Naive thymus-derived CD8-positive, alpha-beta T cell (primary cell): Measurements from ENCODE around the gene IFRD1. TPM values are rescaled to one million over a fixed set of nuclear protein-coding genes. Genes with fewer than 3 reads are reported as not detected.

Experiments
- ATAC-seq, 2 donors: fragments of 150-1000 bp; cut with Tn5 transposase in 1 of 2; sonication (Bioruptor Pico), chemical (Tn5 transposase) in 1 of 2; 1 replicate in 1 of 2; 2 replicates in 1 of 2; pipeline ENCODE4 v1.10.0; 2021; ENCODE audit warnings: mild to moderate bottlenecking in 2 of 2, moderate library complexity in 2 of 2
- POLR2A ChIA-PET: fragments of 350-600 bp; sonication (Branson Sonifier 250); formaldehyde crosslinking; loops from one replicate; lab custom pipeline; 2021; ENCODE audit warnings: antibody characterized with exemption; lab: Charles Lee
- DNase-seq, 10 donors: peaks; one replicate each; pipeline versions ENCODE4 v3.0.0 to v3.0.0-alpha.2; 2020 to 2022
- H3K27ac Mint-ChIP-seq, 10 donors: one replicate each; pipeline ENCODE4 v1.8.0; 2020 to 2022; ENCODE audit warnings: mild to moderate bottlenecking in 10 of 10, mixed read lengths in 10 of 10, moderate library complexity in 4 of 10, inconsistent platforms in 1 of 10
- H3K27me3 Mint-ChIP-seq, 5 donors: one replicate each; pipeline ENCODE4 v1.8.0; 2021 to 2022; ENCODE audit warnings: mixed read lengths in 5 of 5
- H3K36me3 Mint-ChIP-seq, 3 donors: one replicate each; pipeline ENCODE4 v1.8.0; 2020 to 2022; ENCODE audit warnings: mixed read lengths in 3 of 3, mild to moderate bottlenecking in 2 of 3, inconsistent platforms in 1 of 3
- H3K4me1 Mint-ChIP-seq, 4 donors: one replicate each; pipeline ENCODE4 v1.8.0; 2021 to 2022; ENCODE audit warnings: mixed read lengths in 4 of 4
- H3K4me3 Mint-ChIP-seq, 10 donors: one replicate each; pipeline ENCODE4 v1.8.0; 2020 to 2022; ENCODE audit warnings: mild to moderate bottlenecking in 10 of 10, mixed read lengths in 10 of 10, moderate library complexity in 6 of 10, inconsistent platforms in 1 of 10
- H3K9me3 Mint-ChIP-seq, 9 donors: one replicate each; pipeline ENCODE4 v1.8.0; 2020 to 2022; ENCODE audit warnings: mixed read lengths in 9 of 9, mild to moderate bottlenecking in 3 of 9, inconsistent platforms in 1 of 9, moderate library complexity in 1 of 9
- polyA plus RNA-seq, 3 donors: library from polyadenylated mRNA; unstranded; fragments of 300-500 nt; fragmentation: Illumina TruSeq; gene quantifications; one replicate each; pipeline ENCODE4 v1.2.3, GENCODE V29; 2021
- total RNA-seq, 8 experiments: library from RNA in 2 of 8; stranded (reverse) in 2 of 8; gene quantifications; one replicate each; pipeline ENCODE4 v1.2.3 and lab custom pipeline; 2021 to 2026

The IFRD1 gene
- total and polyA plus RNA-seq, 5 experiments from 2014 or later, result 22.1 to 72.8 (median 28.8) TPM

DNA sequence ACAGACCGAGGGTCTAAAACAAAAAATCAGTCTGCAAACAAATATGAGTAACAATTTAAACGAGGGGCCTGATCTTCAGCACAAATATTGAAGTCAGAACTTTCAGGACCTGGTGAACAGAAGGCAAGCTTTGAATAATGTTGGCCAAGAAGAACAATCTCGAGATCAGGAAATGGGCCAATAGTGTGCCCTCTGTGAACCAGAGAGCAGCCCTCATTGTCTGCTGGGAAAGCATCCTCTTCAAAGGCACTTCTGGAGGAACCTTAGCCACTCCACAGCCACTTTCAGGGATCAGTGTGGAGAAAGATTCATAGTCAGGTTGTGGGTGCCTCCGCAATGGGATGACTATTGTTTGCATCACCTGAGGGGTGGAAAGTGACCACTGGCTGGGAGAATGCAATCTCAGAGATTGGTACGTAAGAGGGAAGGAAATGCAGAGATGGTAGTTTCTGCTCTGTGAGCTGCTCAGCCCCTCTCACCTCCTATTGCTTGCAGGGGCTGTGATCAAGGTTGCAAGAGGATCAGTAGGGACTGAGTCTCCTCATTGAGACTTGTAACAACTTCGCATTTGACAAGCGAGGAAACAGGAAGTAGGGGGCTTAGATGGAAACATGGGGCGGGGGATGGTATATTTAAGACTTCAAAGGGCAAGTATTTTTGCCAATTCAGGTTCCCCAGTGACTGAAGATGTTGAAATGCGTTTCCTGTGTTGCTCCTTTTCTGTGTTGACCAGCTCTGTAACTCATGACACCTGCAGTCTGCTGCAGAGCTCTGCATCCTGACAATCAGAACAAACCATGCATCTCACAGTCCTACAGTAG, 28.4 kb upstream of the IFRD1 start:
- Mint-ChIP-seq H3K36me3 (no peaks in the 10 kb centered on the region), H3K27me3 (no peaks in the 10 kb centered on the region), H3K4me1 (peaks cover 14 to 25% (median 20%) of the 10 kb centered on the region in 4 donors), H3K4me3 (peak overlapping the region; percentile 0 to 77 (median 58)), H3K9me3 (peaks cover 0 to 4% (median 2%) of the 10 kb centered on the region in 9 donors), H3K27ac (peak overlapping the region; percentile 5 to 89 (median 78))
- ATAC-seq, result peak; percentile 86 to 89
- POLR2A ChIA-PET, result interaction anchor here (1.2 to 2.6 kb wide), 2 partner anchors 29 kb away, joined by 3 to 23 read pairs; partner anchors contain the start of gene IFRD1
- DNase-seq, result peak in 8 of 10 donors; percentile 2 to 67 (median 20)

DNA sequence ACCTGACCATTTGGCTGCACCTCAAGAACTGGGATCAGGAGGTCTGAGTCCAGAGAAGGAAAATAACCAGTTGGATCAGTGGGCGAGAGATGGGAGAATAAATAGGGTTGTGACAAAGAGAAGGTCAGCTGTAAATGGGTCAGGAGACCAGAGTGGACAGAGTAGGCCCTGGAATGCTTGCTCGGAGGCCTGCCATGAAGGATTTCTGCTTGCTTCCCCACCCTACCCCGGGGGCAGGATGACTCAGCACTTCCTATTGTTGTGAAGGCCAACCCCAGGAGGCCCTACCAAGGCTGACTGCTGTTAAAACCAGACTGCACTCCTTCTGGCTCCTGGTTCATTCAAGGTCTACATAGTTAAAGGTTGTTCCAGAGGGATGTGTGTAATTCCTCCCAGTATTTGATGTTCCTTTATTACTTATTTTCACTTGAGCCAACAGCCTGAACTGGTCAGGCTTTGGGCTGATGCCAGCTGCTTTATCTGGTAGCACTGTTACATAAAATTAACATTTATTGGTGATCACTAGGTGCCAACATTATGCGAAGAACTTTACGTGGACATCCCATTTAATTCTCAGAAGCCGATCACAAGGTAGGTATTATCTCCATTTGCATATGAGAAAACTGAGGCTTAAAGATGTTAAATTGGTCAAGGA, 27.3 kb upstream of the IFRD1 start:
- no peak for ATAC-seq

DNA sequence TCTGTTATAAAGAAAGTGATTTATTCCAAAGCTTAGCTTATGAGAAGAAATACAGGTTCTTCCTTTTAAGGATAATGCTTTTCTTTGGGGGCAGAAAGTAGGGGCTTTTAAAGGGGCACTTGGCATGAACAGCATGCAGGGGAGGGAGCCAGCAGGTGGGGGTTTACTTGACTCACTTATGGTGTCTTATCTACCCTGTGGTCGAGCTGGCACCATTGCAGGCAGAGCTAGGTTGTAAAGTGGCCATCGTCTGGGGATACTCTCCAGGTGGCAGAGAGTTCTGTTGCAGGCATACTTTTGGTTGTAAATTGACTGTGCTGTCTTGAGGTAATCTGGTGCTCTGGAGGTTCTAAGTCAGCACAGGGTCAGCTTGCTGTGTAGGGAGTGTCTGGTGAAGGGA, 26.3 kb upstream of the IFRD1 start:
- H3K9me3 Mint-ChIP-seq, result peaks cover 0 to 2% (median 0%) of the 10 kb centered on the region in 9 donors
- no peak for ATAC-seq
- POLR2A ChIA-PET, result no interaction called here
- H3K4me3 Mint-ChIP-seq, result no peak overlapping the region
- DNase-seq, result no peak
- H3K27ac Mint-ChIP-seq, result peak overlapping the region in 4 of 10 donors; percentile 24 to 62 (median 54)
- no peaks in the 10 kb centered on the region for H3K36me3 Mint-ChIP-seq
- H3K4me1 Mint-ChIP-seq, result peaks cover 14 to 25% (median 20%) of the 10 kb centered on the region in 4 donors
- no peaks in the 10 kb centered on the region for H3K27me3 Mint-ChIP-seq

More for the DNA sequence above, 27.3 kb upstream of the IFRD1 start:
- DNase-seq, result peak in 1 of 10 donors; percentile 7
- Mint-ChIP-seq H3K4me1 (peaks cover 14 to 25% (median 20%) of the 10 kb centered on the region in 4 donors), H3K36me3 (no peaks in the 10 kb centered on the region), H3K27ac (peak overlapping the region in 9 of 10 donors; percentile 5 to 89 (median 70)), H3K27me3 (no peaks in the 10 kb centered on the region), H3K9me3 (peaks cover 0 to 3% (median 0%) of the 10 kb centered on the region in 9 donors), H3K4me3 (peak overlapping the region in 3 of 10 donors; percentile 59 to 69 (median 69))
- POLR2A ChIA-PET, result interaction anchor here (1.2 to 2.6 kb wide), 2 partner anchors 27 to 30 kb away, joined by 3 to 23 read pairs; partner anchors contain the start of gene IFRD1

DNA sequence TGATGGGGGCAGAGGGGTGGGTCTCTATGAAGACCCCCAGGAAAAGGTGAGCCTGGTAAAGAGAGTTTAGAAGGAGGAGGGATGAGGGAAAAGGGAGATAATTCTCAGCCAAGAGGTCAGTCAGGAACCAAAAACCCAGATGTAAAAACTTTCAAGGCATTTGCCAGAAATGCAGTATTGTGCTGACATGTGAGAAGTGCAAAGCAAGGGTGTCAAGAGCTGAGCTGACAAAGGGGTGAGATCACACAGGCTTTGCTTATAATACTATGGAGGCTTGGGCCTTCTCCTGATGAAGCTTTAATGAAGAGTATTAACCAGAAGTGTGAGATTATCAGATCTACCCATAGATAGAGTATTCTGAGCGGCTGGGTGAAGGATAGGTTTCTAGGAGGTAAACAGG, 22.3 kb upstream of the IFRD1 start:
- H3K4me1 Mint-ChIP-seq, result peaks cover 0 to 9% (median 6%) of the 10 kb centered on the region in 4 donors
- POLR2A ChIA-PET, result interaction anchor here (1.8 kb wide), 1 partner anchor 22 kb away, joined by 8 read pairs; the partner anchor contains the start of gene IFRD1

DNA sequence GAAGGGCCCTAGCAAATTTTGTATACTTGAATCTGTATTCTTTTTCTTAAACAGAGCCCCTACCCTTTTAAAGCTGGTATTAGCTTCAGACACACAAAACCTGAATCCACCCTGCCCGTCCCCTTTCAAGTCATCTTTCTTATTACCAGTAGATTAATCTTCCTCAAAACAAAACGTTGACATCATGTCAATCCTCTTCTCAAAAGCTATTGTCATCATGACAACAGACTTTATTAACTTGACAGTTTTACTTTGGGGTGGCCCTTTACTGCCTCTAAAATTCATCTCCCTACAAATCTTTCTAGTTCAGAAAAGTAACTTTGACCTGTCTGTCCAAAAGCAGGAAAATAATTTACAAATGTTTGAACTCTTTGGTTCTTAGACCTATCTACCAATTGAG, 21.5 kb upstream of the IFRD1 start:
- no peak for DNase-seq
- no peak for ATAC-seq
- no peaks in the 10 kb centered on the region for H3K9me3 Mint-ChIP-seq
- H3K36me3 Mint-ChIP-seq, result peaks cover 0 to 1% (median 0%) of the 10 kb centered on the region in 3 donors
- H3K4me3 Mint-ChIP-seq, result no peak overlapping the region
- H3K4me1 Mint-ChIP-seq, result peaks cover 0 to 2% (median 1%) of the 10 kb centered on the region in 4 donors
- POLR2A ChIA-PET, result interaction anchor here (1.8 kb wide), 1 partner anchor 22 kb away, joined by 8 read pairs; the partner anchor contains the start of gene IFRD1
- no peak overlapping the region for H3K27ac Mint-ChIP-seq
- no peaks in the 10 kb centered on the region for H3K27me3 Mint-ChIP-seq

More for the DNA sequence above, 22.3 kb upstream of the IFRD1 start:
- Mint-ChIP-seq H3K4me3 (no peak overlapping the region), H3K9me3 (no peaks in the 10 kb centered on the region), H3K36me3 (peaks cover 0 to 1% (median 0%) of the 10 kb centered on the region in 3 donors), H3K27ac (no peak overlapping the region), H3K27me3 (no peaks in the 10 kb centered on the region)
- ATAC-seq, result no peak
- DNase-seq, result no peak

DNA sequence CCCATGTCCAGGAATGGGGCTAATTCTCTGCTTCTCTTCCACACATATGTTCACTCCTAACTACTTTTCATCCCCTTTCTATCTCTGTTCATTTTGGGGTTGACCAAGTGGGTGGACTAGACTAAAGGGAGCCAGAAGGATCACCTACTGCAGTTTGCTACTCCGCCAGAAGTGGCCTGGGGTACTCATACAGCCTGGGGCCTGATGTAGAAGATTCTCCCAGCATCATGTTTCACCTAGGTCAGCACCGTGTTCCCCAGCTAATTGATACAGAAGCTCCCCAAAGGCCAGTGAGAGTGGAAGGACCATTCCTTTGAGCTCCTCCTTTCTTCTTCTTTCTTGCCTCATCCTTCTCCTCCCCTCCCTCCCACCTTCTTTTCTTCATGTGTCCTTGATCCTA, 19.6 kb upstream of the IFRD1 start:
- no peaks in the 10 kb centered on the region for H3K9me3 Mint-ChIP-seq
- H3K36me3 Mint-ChIP-seq, result peaks cover 0 to 1% (median 0%) of the 10 kb centered on the region in 3 donors
- H3K4me3 Mint-ChIP-seq, result no peak overlapping the region
- no peak overlapping the region for H3K27ac Mint-ChIP-seq
- peaks cover 0 to 2% (median 0%) of the 10 kb centered on the region in 4 donors for H3K4me1 Mint-ChIP-seq
- H3K27me3 Mint-ChIP-seq, result no peaks in the 10 kb centered on the region
- DNase-seq (no peak), ATAC-seq (no peak)
- POLR2A ChIA-PET, result no interaction called here

DNA sequence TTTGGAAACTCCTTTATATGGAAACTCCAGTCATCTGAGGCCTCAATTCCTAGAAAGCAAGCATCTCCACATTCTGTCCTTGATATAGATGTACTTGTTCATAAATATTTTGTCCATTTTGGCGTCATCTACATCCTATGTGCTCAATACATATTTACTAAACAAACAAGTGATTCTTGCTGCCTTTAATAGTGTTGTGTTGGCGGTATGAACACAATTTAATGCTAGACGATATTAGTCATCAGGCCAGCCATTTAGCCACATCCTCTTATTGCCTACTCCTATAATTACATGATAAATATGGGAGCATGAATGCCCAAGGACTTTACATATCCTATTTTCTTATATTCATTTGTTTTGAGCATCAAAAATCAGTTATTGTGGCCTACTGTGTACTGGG, 18.5 kb upstream of the IFRD1 start:
- Mint-ChIP-seq H3K36me3 (peaks cover 0 to 3% (median 0%) of the 10 kb centered on the region in 3 donors), H3K9me3 (no peaks in the 10 kb centered on the region), H3K4me1 (no peaks in the 10 kb centered on the region), H3K4me3 (no peak overlapping the region), H3K27ac (no peak overlapping the region), H3K27me3 (no peaks in the 10 kb centered on the region)
- POLR2A ChIA-PET, result no interaction called here
- DNase-seq (no peak), ATAC-seq (no peak)

DNA sequence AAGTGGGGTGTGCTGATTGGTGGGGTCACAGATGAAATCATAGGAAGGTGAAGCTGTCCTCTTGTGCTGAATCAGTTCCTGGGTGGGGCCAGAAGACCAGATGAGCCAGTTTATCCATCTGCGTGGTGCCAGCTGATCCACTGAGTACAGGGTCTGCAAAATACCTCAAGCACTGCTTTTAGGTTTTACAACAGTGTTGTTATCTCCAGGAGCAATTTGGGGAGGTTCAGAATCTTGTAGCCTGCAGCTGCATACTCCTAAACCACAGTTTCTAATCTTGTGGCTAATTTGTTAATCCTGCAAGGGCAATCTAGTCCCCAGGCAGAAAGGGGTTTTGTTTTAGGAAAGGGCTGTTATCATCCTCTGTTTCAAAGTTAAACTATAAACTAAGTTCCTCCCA, 17.0 kb upstream of the IFRD1 start:
- Mint-ChIP-seq H3K27me3 (no peaks in the 10 kb centered on the region), H3K4me1 (no peaks in the 10 kb centered on the region), H3K27ac (no peak overlapping the region), H3K36me3 (peaks cover 0 to 3% (median 0%) of the 10 kb centered on the region in 3 donors), H3K9me3 (no peaks in the 10 kb centered on the region), H3K4me3 (no peak overlapping the region)
- POLR2A ChIA-PET, result no interaction called here
- no peak for ATAC-seq
- no peak for DNase-seq

DNA sequence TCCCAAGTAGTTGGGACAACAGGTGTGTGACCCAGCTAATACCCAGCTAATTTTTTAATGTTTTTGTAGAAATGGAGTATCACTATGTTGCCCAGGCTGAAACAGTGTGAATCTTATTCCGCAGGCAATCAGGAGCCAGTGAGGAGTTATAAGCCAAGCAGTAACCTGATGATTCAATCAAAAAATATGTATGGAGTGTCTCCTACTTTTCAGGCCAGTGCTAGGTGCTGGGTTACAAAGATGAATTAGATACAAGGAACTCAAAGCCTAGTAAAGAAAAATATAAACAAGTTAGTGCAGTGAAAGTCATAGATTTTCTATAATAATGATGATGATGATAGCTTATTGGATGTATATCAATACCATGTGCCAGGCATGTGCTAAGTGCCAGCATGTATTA, 13.2 kb upstream of the IFRD1 start:
- no peak overlapping the region for H3K4me3 Mint-ChIP-seq
- DNase-seq, result no peak
- POLR2A ChIA-PET, result interaction anchor here (2.0 kb wide), 1 partner anchor 14 kb away, joined by 6 read pairs; the partner anchor contains the start of gene IFRD1
- peaks cover 0 to 3% (median 0%) of the 10 kb centered on the region in 3 donors for H3K36me3 Mint-ChIP-seq
- no peaks in the 10 kb centered on the region for H3K4me1 Mint-ChIP-seq
- no peak for ATAC-seq
- no peaks in the 10 kb centered on the region for H3K27me3 Mint-ChIP-seq
- no peak overlapping the region for H3K27ac Mint-ChIP-seq
- H3K9me3 Mint-ChIP-seq, result peaks cover 0 to 2% (median 0%) of the 10 kb centered on the region in 9 donors

DNA sequence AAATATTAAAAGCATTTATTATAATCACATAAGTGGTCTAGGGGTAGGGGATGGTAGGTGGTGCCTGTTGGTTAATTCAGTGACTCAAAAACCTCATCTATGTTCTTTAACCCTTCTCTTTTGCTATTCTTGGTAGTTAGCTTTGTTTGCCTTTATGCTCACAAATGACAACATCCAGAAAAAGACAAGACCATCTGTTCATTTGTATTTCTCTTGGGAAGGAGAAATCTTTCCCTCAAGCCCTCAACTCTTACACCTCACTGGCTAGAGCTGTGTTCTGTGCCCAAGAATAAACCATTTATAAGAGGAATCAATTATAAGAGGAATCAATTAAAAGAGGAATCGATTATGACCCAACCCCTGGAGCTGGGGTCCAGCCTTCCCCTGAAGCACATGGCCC, 10.8 kb upstream of the IFRD1 start:
- H3K4me1 Mint-ChIP-seq, result no peaks in the 10 kb centered on the region
- ATAC-seq, result no peak
- H3K36me3 Mint-ChIP-seq, result peaks cover 0 to 2% (median 0%) of the 10 kb centered on the region in 3 donors
- peaks cover 0 to 2% (median 0%) of the 10 kb centered on the region in 9 donors for H3K9me3 Mint-ChIP-seq
- H3K4me3 Mint-ChIP-seq, result no peak overlapping the region
- POLR2A ChIA-PET, result no interaction called here
- no peak for DNase-seq
- no peaks in the 10 kb centered on the region for H3K27me3 Mint-ChIP-seq
- H3K27ac Mint-ChIP-seq, result no peak overlapping the region

DNA sequence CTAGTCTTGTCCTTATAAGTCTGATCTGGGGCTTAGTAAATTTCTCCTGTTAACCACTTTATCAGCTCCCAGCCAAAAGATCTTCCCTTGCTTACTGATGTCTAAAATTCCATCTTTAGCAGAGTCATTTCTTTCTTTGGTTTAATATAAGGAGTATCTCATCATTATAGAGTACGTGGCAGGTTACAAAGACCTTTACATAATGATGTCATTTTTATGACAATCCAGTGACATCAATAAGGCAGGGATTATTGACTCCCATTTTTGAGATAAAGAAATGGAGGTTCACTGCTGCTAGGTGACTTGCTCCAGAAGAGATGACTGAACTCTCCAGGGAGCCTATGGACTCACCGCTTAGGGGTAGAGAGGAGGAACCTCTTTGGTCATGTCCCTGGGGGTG, 8.1 kb upstream of the IFRD1 start:
- ATAC-seq (no peak), DNase-seq (no peak)
- Mint-ChIP-seq H3K36me3 (no peaks in the 10 kb centered on the region), H3K27ac (no peak overlapping the region), H3K27me3 (no peaks in the 10 kb centered on the region), H3K4me3 (no peak overlapping the region), H3K4me1 (no peaks in the 10 kb centered on the region), H3K9me3 (peaks cover 0 to 2% (median 0%) of the 10 kb centered on the region in 9 donors)
- POLR2A ChIA-PET, result interaction anchor here (1.5 kb wide), 1 partner anchor 8 kb away, joined by 6 read pairs; the partner anchor contains the start of gene IFRD1

DNA sequence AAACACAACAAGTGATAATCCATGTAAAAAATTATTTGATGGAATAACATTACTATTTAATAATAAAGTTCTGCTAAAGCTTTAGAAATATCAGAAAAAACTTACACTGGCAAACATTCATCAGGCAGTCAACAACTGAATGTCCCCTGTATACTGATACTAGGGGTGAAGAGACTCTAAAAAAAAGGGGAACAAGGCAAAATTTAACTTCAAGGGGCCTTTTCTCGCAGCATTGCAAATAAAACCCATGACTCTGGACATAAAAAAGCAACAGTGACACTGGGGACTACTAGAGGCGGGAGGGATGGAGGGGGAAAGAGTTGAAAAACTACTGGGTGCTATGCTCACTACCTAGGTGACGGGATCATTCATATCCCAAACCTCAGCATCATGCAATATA, 5.8 kb upstream of the IFRD1 start:
- ATAC-seq, result no peak
- no peak overlapping the region for H3K27ac Mint-ChIP-seq
- H3K4me3 Mint-ChIP-seq, result no peak overlapping the region
- POLR2A ChIA-PET, result no interaction called here
- no peak for DNase-seq
- H3K36me3 Mint-ChIP-seq, result no peaks in the 10 kb centered on the region
- peaks cover 6 to 12% (median 11%) of the 10 kb centered on the region in 4 donors for H3K4me1 Mint-ChIP-seq
- no peaks in the 10 kb centered on the region for H3K9me3 Mint-ChIP-seq
- no peaks in the 10 kb centered on the region for H3K27me3 Mint-ChIP-seq
